H9 (cell line): ENCODE measurements around the gene BBOF1. TPM values are rescaled to one million over a fixed set of nuclear protein-coding genes. Genes with fewer than 3 reads are reported as not detected.
"Not testable (repeated sequence)": the region's sequence is repeated elsewhere in the genome, so short reads cannot be mapped to it uniquely, and the experiment has no call there.

Experiments used
- DNase-seq: peaks from one replicate; pipeline ENCODE4 v3.0.0-alpha.2; 2017
- H2AFZ ChIP-seq: one replicate; pipeline ENCODE4 v1.6.1; 2013; ENCODE audit warnings: mild to moderate bottlenecking, low read length, control low read depth, moderate library complexity
- H2AK5ac ChIP-seq: 2 replicates; pipeline ENCODE4 v1.6.1; 2013; ENCODE audit warnings: low read length, control low read depth, mixed read lengths; ENCODE audit not compliant: insufficient read length
- H2BK120ac ChIP-seq: one replicate; pipeline ENCODE4 v1.6.1; 2013; ENCODE audit warnings: low read depth, mild to moderate bottlenecking, low read length, control low read depth, inconsistent platforms; ENCODE audit not compliant: poor library complexity, severe bottlenecking
- H2BK12ac ChIP-seq: 2 replicates; pipeline ENCODE4 v1.6.1; 2013; ENCODE audit warnings: low read length, control low read depth, mixed read lengths, low read depth; ENCODE audit not compliant: insufficient read length
- H2BK15ac ChIP-seq: 2 replicates; pipeline ENCODE4 v1.6.1; 2013; ENCODE audit warnings: low read depth, low read length, control low read depth
- H2BK20ac ChIP-seq: one replicate; pipeline ENCODE4 v1.6.1; 2013; ENCODE audit warnings: low read depth, mild to moderate bottlenecking, low read length, control low read depth, inconsistent platforms; ENCODE audit not compliant: poor library complexity, severe bottlenecking
- H2BK5ac ChIP-seq: 2 replicates; pipeline ENCODE4 v1.6.1; 2013; ENCODE audit warnings: low read length, control low read depth, mixed read lengths; ENCODE audit not compliant: insufficient read length
- H3K14ac ChIP-seq: 2 replicates; pipeline ENCODE4 v1.6.1; 2013; ENCODE audit warnings: low read length, control low read depth; ENCODE audit not compliant: insufficient read depth
- H3K18ac ChIP-seq: 2 replicates; pipeline ENCODE4 v1.6.1; 2013; ENCODE audit warnings: low read depth, mild to moderate bottlenecking, mixed read lengths, low read length, control low read depth; ENCODE audit not compliant: insufficient read length
- H3K23ac ChIP-seq: 2 replicates; pipeline ENCODE4 v1.6.1; 2013; ENCODE audit warnings: low read length, control low read depth, mixed read lengths, low read depth; ENCODE audit not compliant: insufficient read length
- H3K23me2 ChIP-seq: 2 replicates; pipeline ENCODE4 v1.6.1; 2013; ENCODE audit warnings: low read depth, mild to moderate bottlenecking, mixed read lengths, low read length, control low read depth; ENCODE audit not compliant: insufficient read length, poor library complexity, severe bottlenecking
- H3K27ac ChIP-seq: 2 replicates; pipeline ENCODE4 v1.5.1; 2013; ENCODE audit warnings: low read length, control low read depth, mixed read lengths, low read depth; ENCODE audit not compliant: insufficient read length
- H3K27me3 ChIP-seq: 2 replicates; pipeline ENCODE4 v1.6.1; 2013; ENCODE audit warnings: low read length, control low read depth, inconsistent platforms; ENCODE audit not compliant: insufficient read depth
- H3K4ac ChIP-seq: 2 replicates; pipeline ENCODE4 v1.6.1; 2013; ENCODE audit warnings: low read depth, mild to moderate bottlenecking, control low read depth, inconsistent platforms, low read length, moderate library complexity
- H3K4me1 ChIP-seq: 2 replicates; pipeline ENCODE4 v1.6.1; 2013; ENCODE audit warnings: low read length, control low read depth, inconsistent platforms; ENCODE audit not compliant: insufficient read depth
- H3K4me2 ChIP-seq: 2 replicates; pipeline ENCODE4 v1.6.1; 2013; ENCODE audit warnings: low read length, control low read depth, mixed read lengths; ENCODE audit not compliant: insufficient read length, insufficient read depth
- H3K56ac ChIP-seq: 2 replicates; pipeline ENCODE4 v1.6.1; 2013; ENCODE audit warnings: low read depth, mild to moderate bottlenecking, mixed read lengths, low read length, control low read depth; ENCODE audit not compliant: insufficient read length
- H3K79me1 ChIP-seq: 2 replicates; pipeline ENCODE4 v1.6.1; 2013; ENCODE audit warnings: low read depth, mild to moderate bottlenecking, moderate library complexity, low read length, control low read depth, inconsistent platforms; ENCODE audit not compliant: insufficient read depth, poor library complexity, severe bottlenecking
- H3K79me2 ChIP-seq: 2 replicates; pipeline ENCODE4 v1.6.1; 2013; ENCODE audit warnings: low read length, control low read depth, inconsistent platforms; ENCODE audit not compliant: insufficient read depth
- H3K9ac ChIP-seq: 2 replicates; pipeline ENCODE4 v1.6.1; 2013; ENCODE audit warnings: low read length, control low read depth, mixed read lengths; ENCODE audit not compliant: insufficient read length; ENCODE audit errors: extremely low read depth
- H3K9me3 ChIP-seq: one replicate; pipeline ENCODE4 v1.6.1; 2013; ENCODE audit warnings: low read depth, low read length, inconsistent platforms; ENCODE audit not compliant: control insufficient read depth
- H3T11ph ChIP-seq: one replicate; pipeline ENCODE4 v1.6.1; 2013; ENCODE audit warnings: mild to moderate bottlenecking, low read length, control low read depth, inconsistent platforms
- H4K20me1 ChIP-seq: one replicate; pipeline ENCODE4 v1.6.1; 2013; ENCODE audit not compliant: control insufficient read depth, insufficient read length, insufficient read depth
- H4K5ac ChIP-seq: 2 replicates; pipeline ENCODE4 v1.6.1; 2013; ENCODE audit warnings: low read depth, mild to moderate bottlenecking, mixed read lengths, low read length, control low read depth; ENCODE audit not compliant: insufficient read length
- H4K8ac ChIP-seq: replicated peaks from 2 replicates; pipeline ENCODE4 v1.6.1; 2013; ENCODE audit warnings: low read length, control low read depth, mixed read lengths, low read depth; ENCODE audit not compliant: insufficient read length
- H4K91ac ChIP-seq: 2 replicates; pipeline ENCODE4 v1.6.1; 2013; ENCODE audit warnings: low read depth, mild to moderate bottlenecking, moderate library complexity, mixed read lengths, low read length, control low read depth; ENCODE audit not compliant: insufficient read length
- H3K27ac Mint-ChIP-seq, 3 experiments: 2 replicates in 2 of 3; 3 replicates in 1 of 3; pipeline ENCODE4 v1.8.0; 2020 to 2021; ENCODE audit warnings: mixed read lengths in 3 of 3, mild to moderate bottlenecking in 1 of 3, moderate library complexity in 1 of 3
- H3K27me3 Mint-ChIP-seq: 2 replicates; pipeline ENCODE4 v1.8.0; 2021; ENCODE audit warnings: low read depth, mild to moderate bottlenecking, moderate library complexity, mixed read lengths
- H3K36me3 Mint-ChIP-seq, 3 experiments: 2 replicates in 2 of 3; 3 replicates in 1 of 3; pipeline ENCODE4 v1.8.0; 2020 to 2021; ENCODE audit warnings: low read depth in 3 of 3, mixed read lengths in 3 of 3; ENCODE audit not compliant: insufficient read depth in 1 of 3
- H3K4me1 Mint-ChIP-seq, 2 experiments: 2 replicates each; pipeline ENCODE4 v1.8.0; 2020; ENCODE audit warnings: mixed read lengths in 2 of 2
- H3K4me3 Mint-ChIP-seq, 2 experiments: 2 replicates in 1 of 2; 3 replicates in 1 of 2; pipeline ENCODE4 v1.8.0; 2020 to 2021; ENCODE audit warnings: mild to moderate bottlenecking in 2 of 2, mixed read lengths in 2 of 2, moderate library complexity in 1 of 2
- H3K9me3 Mint-ChIP-seq, 2 experiments: 2 replicates in 1 of 2; 3 replicates in 1 of 2; pipeline ENCODE4 v1.8.0; 2020; ENCODE audit warnings: mild to moderate bottlenecking in 2 of 2, mixed read lengths in 2 of 2, moderate library complexity in 1 of 2
- WGBS: extraction: QIAGEN DNeasy Blood & Tissue Kit; methylation state at CpG from one replicate; pipeline ENCODE4 v1.1.7; 2013; ENCODE audit warnings: missing lambda C conversion rate, low lambda C conversion rate, mixed read lengths; ENCODE audit not compliant: insufficient read length; ENCODE audit errors: extremely low coverage; 5-methylcytosine and 5-hydroxymethylcytosine counted together
- total RNA-seq: library from RNA; stranded (reverse); gene quantifications from 2 replicates; pipeline ENCODE4 v1.2.1, GENCODE V29; 2021
- TF ChIP-seq, protein P1 (sequence below): fragments of 200-600 bp; sonication (generic); conservative IDR thresholded peaks from 3 replicates; pipeline ENCODE4 v1.8.0; 2021; ENCODE audit warnings: antibody characterized with exemption, mild to moderate bottlenecking

Gene BBOF1
- total RNA-seq, 1 experiment from 2014 or later: 0.61 TPM

DNA sequence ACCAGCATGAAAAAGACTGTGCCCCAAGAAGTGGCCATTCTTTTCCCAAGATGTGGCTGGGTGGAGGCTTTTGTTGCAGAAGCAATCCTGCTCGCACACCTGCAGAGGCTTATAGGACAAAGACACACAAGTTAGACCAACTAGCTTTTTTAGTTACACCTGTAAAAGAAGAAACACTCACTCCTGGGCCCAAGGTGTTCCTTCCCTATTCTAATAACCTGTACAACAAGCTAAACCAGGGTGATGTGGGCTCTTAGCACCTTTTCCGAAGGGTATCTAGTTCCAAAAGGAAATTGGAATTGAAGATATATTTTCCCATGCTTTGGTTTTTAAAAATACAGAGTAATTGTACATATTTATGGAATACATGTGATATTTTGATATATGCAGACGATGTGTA lies 31.1 kb upstream of the BBOF1 start:
- Histone ChIP-seq H2AFZ (no peak overlapping the region), H3K9me3 (no peaks in the 10 kb centered on the region), H4K20me1 (no peaks in the 10 kb centered on the region), H4K91ac (no peak overlapping the region), H3K79me2 (no peaks in the 10 kb centered on the region), H3K27ac (no peak overlapping the region), H2BK5ac (no peak overlapping the region), H3K23me2 (no peaks in the 10 kb centered on the region), H2BK15ac (no peak overlapping the region), H2BK20ac (no peak overlapping the region), H2AK5ac (no peak overlapping the region), H3K4ac (no peak overlapping the region), H3K18ac (no peak overlapping the region), H3K9ac (no peak overlapping the region), H4K5ac (no peak overlapping the region), H3K23ac (no peak overlapping the region), H3K27me3 (no peaks in the 10 kb centered on the region), H3K14ac (no peak overlapping the region), H2BK12ac (no peak overlapping the region), H4K8ac (no peak overlapping the region), H2BK120ac (no peak overlapping the region), H3K4me2 (no peak overlapping the region), H3K4me1 (no peaks in the 10 kb centered on the region), H3K79me1 (no peaks in the 10 kb centered on the region), H3K56ac (no peak overlapping the region), H3T11ph (no peak overlapping the region)
- DNase-seq: no peak
- Mint-ChIP-seq H3K9me3 (no peaks in the 10 kb centered on the region), H3K36me3 (peaks cover 1 to 26% (median 16%) of the 10 kb centered on the region in 3 experiments; a peak in 6 of 7 replicates), H3K27me3 (no peaks in the 10 kb centered on the region), H3K4me1 (peaks cover 0 to 3% of the 10 kb centered on the region in 2 experiments; a peak in 2 of 4 replicates), H3K27ac (no peak overlapping the region), H3K4me3 (no peak overlapping the region)
- no CpG with 5 or more reads among the region's 3 CpGs for WGBS
- TF ChIP-seq, protein P1, sequence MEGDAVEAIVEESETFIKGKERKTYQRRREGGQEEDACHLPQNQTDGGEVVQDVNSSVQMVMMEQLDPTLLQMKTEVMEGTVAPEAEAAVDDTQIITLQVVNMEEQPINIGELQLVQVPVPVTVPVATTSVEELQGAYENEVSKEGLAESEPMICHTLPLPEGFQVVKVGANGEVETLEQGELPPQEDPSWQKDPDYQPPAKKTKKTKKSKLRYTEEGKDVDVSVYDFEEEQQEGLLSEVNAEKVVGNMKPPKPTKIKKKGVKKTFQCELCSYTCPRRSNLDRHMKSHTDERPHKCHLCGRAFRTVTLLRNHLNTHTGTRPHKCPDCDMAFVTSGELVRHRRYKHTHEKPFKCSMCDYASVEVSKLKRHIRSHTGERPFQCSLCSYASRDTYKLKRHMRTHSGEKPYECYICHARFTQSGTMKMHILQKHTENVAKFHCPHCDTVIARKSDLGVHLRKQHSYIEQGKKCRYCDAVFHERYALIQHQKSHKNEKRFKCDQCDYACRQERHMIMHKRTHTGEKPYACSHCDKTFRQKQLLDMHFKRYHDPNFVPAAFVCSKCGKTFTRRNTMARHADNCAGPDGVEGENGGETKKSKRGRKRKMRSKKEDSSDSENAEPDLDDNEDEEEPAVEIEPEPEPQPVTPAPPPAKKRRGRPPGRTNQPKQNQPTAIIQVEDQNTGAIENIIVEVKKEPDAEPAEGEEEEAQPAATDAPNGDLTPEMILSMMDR: no peak

DNA sequence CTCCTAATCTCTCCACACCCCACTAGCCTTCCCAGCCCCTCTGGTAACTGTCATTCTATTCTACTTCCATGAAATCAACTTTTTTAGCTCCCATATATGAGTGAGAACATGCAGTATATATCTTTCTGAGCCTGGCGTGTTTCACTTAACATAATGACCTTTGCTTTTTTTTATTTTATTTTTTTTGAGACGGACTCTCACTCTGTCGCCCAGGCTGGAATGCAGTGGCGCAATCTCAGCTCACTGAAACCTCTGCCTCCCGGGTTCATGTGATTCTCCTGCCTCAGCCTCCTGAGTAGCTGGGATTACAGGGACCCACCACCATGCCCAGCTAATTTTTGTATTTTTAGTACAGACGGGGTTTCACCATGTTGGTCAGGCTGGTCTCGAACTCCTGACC lies 30.5 kb upstream of the BBOF1 start:
- H3K9ac ChIP-seq, H4K5ac ChIP-seq, H2AFZ ChIP-seq, H2BK15ac ChIP-seq, H3K4me3 Mint-ChIP-seq, H2BK20ac ChIP-seq, H3K79me1 ChIP-seq, H4K20me1 ChIP-seq, H3K4me2 ChIP-seq, H3K27ac Mint-ChIP-seq, H3K27me3 ChIP-seq, H3K18ac ChIP-seq, H3K9me3 ChIP-seq, H2BK120ac ChIP-seq, H2BK12ac ChIP-seq, H2BK5ac ChIP-seq, H4K8ac ChIP-seq, H3K4me1 Mint-ChIP-seq, H3K14ac ChIP-seq, H3K27ac ChIP-seq, H3K23me2 ChIP-seq, H3K9me3 Mint-ChIP-seq, H4K91ac ChIP-seq, H3K4me1 ChIP-seq, H3K23ac ChIP-seq, H3K79me2 ChIP-seq, H3K56ac ChIP-seq, H3K4ac ChIP-seq, H3T11ph ChIP-seq, H2AK5ac ChIP-seq, DNase-seq, H3K27me3 Mint-ChIP-seq: not testable (repeated sequence)
- WGBS: no CpG with 5 or more reads among the region's 7 CpGs
- H3K36me3 Mint-ChIP-seq: peaks cover 1 to 25% (median 16%) of the 10 kb centered on the region in 3 experiments; a peak in 6 of 7 replicates
